Peyer's patch (tissue), 4 donors: ENCODE results near the gene SLC4A2.

Experiments
- CTCF ChIP-seq, 6 experiments: fragments of 450-650 bp in 4 of 6; fragments of 200-600 bp in 2 of 6; sonication (generic) in 1 of 6; IDR thresholded peaks; one replicate each; pipeline ENCODE4 v1.5.1; 2017 to 2019; ENCODE audit warnings: antibody characterized with exemption in 6 of 6, mild to moderate bottlenecking in 3 of 6, moderate library complexity in 1 of 6
- POLR2A ChIP-seq, 2 donors: fragments of 450-650 bp; IDR thresholded peaks; one replicate each; pipeline ENCODE4 v1.5.1; 2017; ENCODE audit warnings: antibody characterized with exemption in 2 of 2, mild to moderate bottlenecking in 2 of 2, moderate library complexity in 2 of 2

GRCh38 chr7:151056283-151056665 lies 3.1 kb upstream of the SLC4A2 start:
- TF ChIP-seq CTCF (IDR thresholded peaks at IDR 0.05) (no peak), POLR2A (IDR thresholded peaks at IDR 0.05) (no peak)
